Endothelial cell of umbilical vein (primary cell): ENCODE results near the gene SPRED2. TPM values are rescaled to one million over a fixed set of nuclear protein-coding genes. Genes with fewer than 3 reads are reported as not detected.

Source experiments
- BruUV-seq: library from RNA; stranded (reverse); fragments of 400-500 nt; replicated peaks from 2 replicates; lab custom pipeline; 2021; lab: Mats Ljungman, UMichigan
- CTCF ChIA-PET: fragments of 300-600, 350-600 bp; sonication (Branson Sonifier 250); formaldehyde crosslinking; loops from one replicate; lab custom pipeline; 2021; ENCODE audit warnings: antibody characterized with exemption, inconsistent platforms; lab: Charles Lee
- POLR2A ChIA-PET: fragments of 300-600, 350-600 bp; sonication (Branson Sonifier 250); formaldehyde crosslinking; loops from one replicate; lab custom pipeline; 2021; ENCODE audit warnings: antibody characterized with exemption, inconsistent platforms; lab: Charles Lee
- DNase-seq: peaks from one replicate; pipeline ENCODE4 v3.0.0-alpha.2; 2011; ENCODE audit warnings: low read depth, low spot score
- FAIRE-seq: peaks from 2 replicates; lab custom pipeline; 2011; peaks lifted over from hg19 to GRCh38; lab: Jason Lieb, UNC
- H2AFZ ChIP-seq: 2 replicates; pipeline ENCODE4 v1.6.0; 2012; ENCODE audit warnings: low read depth, low read length, control low read depth, inconsistent platforms
- H3K27ac ChIP-seq: 2 replicates; pipeline ENCODE4 v1.5.1; 2011; ENCODE audit warnings: low read depth, mild to moderate bottlenecking, control low read depth, low read length, moderate library complexity; ENCODE audit not compliant: insufficient read depth
- H3K27me3 ChIP-seq, 2 experiments: 2 replicates each; pipeline versions ENCODE4 v1.6.0 to v1.6.1; 2011; ENCODE audit warnings: low read length in 2 of 2, mixed read lengths in 1 of 2; ENCODE audit not compliant: control insufficient read depth in 2 of 2, insufficient read depth in 2 of 2
- H3K36me3 ChIP-seq, 2 experiments: 2 replicates in 1 of 2; 3 replicates in 1 of 2; pipeline ENCODE4 v1.5.1; 2011; ENCODE audit warnings: low read length in 2 of 2, mild to moderate bottlenecking in 1 of 2, moderate library complexity in 1 of 2; ENCODE audit not compliant: control insufficient read depth in 2 of 2, insufficient read depth in 2 of 2; ENCODE audit errors: extremely low read depth in 1 of 2
- H3K4me1 ChIP-seq: 3 replicates; pipeline ENCODE4 v1.5.1; 2011; ENCODE audit warnings: mild to moderate bottlenecking, low read length; ENCODE audit not compliant: control insufficient read depth, insufficient read depth; ENCODE audit errors: extremely low read depth
- H3K4me2 ChIP-seq: 2 replicates; pipeline ENCODE4 v1.6.1; 2011; ENCODE audit warnings: low read length, control low read depth, mixed read lengths; ENCODE audit not compliant: insufficient read depth
- H3K4me3 ChIP-seq, 3 experiments: fragments of 200-600 bp in 1 of 3; sonication (generic), shearing (Covaris generic) in 1 of 3; replicated peaks in 1 of 3; 2 replicates each; pipeline ENCODE4 v1.5.1; 2011 to 2016; ENCODE audit warnings: control low read depth in 3 of 3, low read length in 3 of 3, mild to moderate bottlenecking in 2 of 3, inconsistent platforms in 1 of 3, low read depth in 1 of 3, moderate library complexity in 1 of 3; ENCODE audit not compliant: insufficient read depth in 1 of 3
- H3K79me2 ChIP-seq: 2 replicates; pipeline ENCODE4 v1.6.0; 2012; ENCODE audit warnings: low read length, inconsistent platforms; ENCODE audit not compliant: control insufficient read depth, insufficient read depth
- H3K9ac ChIP-seq: replicated peaks from 2 replicates; pipeline ENCODE3; 2011; ENCODE audit warnings: low read length, control low read depth; ENCODE audit not compliant: insufficient read depth; ENCODE audit errors: extremely low read depth
- H3K9me1 ChIP-seq: replicated peaks from 3 replicates; pipeline ENCODE4 v1.6.0; 2011; ENCODE audit warnings: mild to moderate bottlenecking, low read length; ENCODE audit not compliant: control insufficient read depth, insufficient read depth; ENCODE audit errors: extremely low read depth
- H3K9me3 ChIP-seq: replicated peaks from 2 replicates; pipeline ENCODE4 v1.5.1; 2012; ENCODE audit warnings: low read length, inconsistent platforms; ENCODE audit not compliant: control insufficient read depth, insufficient read depth
- H4K20me1 ChIP-seq: replicated peaks from 2 replicates; pipeline ENCODE3; 2011; ENCODE audit warnings: mild to moderate bottlenecking, low read length; ENCODE audit not compliant: control insufficient read depth, insufficient read depth; ENCODE audit errors: extremely low read depth
- CTCF ChIP-seq, 2 donors: IDR thresholded peaks; 1 replicate in 1 of 2; 2 replicates in 1 of 2; pipeline ENCODE4 v1.5.1; 2011; ENCODE audit warnings: low read length in 2 of 2, mild to moderate bottlenecking in 2 of 2, moderate library complexity in 2 of 2, control low read depth in 1 of 2, inconsistent platforms in 1 of 2, low read depth in 1 of 2; ENCODE audit not compliant: insufficient read depth in 1 of 2; ENCODE audit errors: extremely low read depth in 1 of 2
- EZH2 ChIP-seq: IDR thresholded peaks from 2 replicates; pipeline ENCODE4 v1.6.1; 2012; ENCODE audit warnings: borderline replicate concordance, low read depth, mild to moderate bottlenecking, moderate library complexity, low read length, inconsistent platforms; ENCODE audit not compliant: severe bottlenecking
- FOS ChIP-seq: IDR thresholded peaks from 2 replicates; pipeline ENCODE4 v1.6.1; 2011; ENCODE audit warnings: mild to moderate bottlenecking, low read length, moderate library complexity, borderline replicate concordance; ENCODE audit not compliant: insufficient read depth
- GATA2 ChIP-seq: IDR thresholded peaks from 2 replicates; pipeline ENCODE4 v1.7.0; 2011; ENCODE audit warnings: low read depth, mild to moderate bottlenecking, moderate library complexity, mixed read lengths, low read length; ENCODE audit not compliant: insufficient read length, insufficient read depth
- JUN ChIP-seq: IDR thresholded peaks from 2 replicates; pipeline ENCODE4 v1.6.1; 2011; ENCODE audit warnings: borderline replicate concordance, low read depth; ENCODE audit not compliant: insufficient read length, insufficient read depth
- MAX ChIP-seq: IDR thresholded peaks from 2 replicates; pipeline ENCODE4 v1.6.1; 2011; ENCODE audit not compliant: insufficient read depth, insufficient read length
- MYC ChIP-seq: IDR thresholded peaks from one replicate; pipeline ENCODE4 v1.6.1; 2011; ENCODE audit warnings: mild to moderate bottlenecking, low read depth, low read length
- POLR2A ChIP-seq: IDR thresholded peaks from 2 replicates; pipeline ENCODE4 v1.6.1; 2012; ENCODE audit warnings: low read depth, mild to moderate bottlenecking, control low read depth, low read length
- POLR2AphosphoS5 ChIP-seq: IDR thresholded peaks from 2 replicates; pipeline ENCODE4 v1.6.1; 2012; ENCODE audit warnings: low read depth, mild to moderate bottlenecking, control low read depth, low read length, moderate library complexity; ENCODE audit not compliant: insufficient read depth
- dilution Hi-C: fragments of 300-500 bp; cut with MboI; formaldehyde crosslinking; loops from one replicate; pipeline ENCODE4 v1.15.0; 2019; ENCODE audit warnings: low sequenced_read_pairs; ENCODE audit not compliant: extremely low pct_ligation_motif_present
- intact Hi-C: fragments of 100-400 bp; cut with micrococcal nuclease; formaldehyde crosslinking; loops from one replicate; pipeline ENCODE4 v1.10.0; 2022
- polyA plus RNA-seq, 4 experiments: library from polyadenylated mRNA; depleted of rRNA in 3 of 4; stranded (reverse) in 3 of 4; unstranded in 1 of 4; fragments of >200 nt; gene quantifications; 2 replicates each; pipeline versions ENCODE4 v1.2.1 to v1.2.3, GENCODE V29; 2011 to 2012; ENCODE audit warnings: missing spikeins in 1 of 4
- total RNA-seq: library from RNA; stranded (reverse); gene quantifications from 2 replicates; pipeline ENCODE4 v1.2.3, GENCODE V29; 2021

The SPRED2 gene
- total and polyA plus RNA-seq, 2 donors (not counting 3 experiments of a cell fraction or from before 2014, with no cell fraction given) = 3.6 to 9.6 TPM

DNA sequence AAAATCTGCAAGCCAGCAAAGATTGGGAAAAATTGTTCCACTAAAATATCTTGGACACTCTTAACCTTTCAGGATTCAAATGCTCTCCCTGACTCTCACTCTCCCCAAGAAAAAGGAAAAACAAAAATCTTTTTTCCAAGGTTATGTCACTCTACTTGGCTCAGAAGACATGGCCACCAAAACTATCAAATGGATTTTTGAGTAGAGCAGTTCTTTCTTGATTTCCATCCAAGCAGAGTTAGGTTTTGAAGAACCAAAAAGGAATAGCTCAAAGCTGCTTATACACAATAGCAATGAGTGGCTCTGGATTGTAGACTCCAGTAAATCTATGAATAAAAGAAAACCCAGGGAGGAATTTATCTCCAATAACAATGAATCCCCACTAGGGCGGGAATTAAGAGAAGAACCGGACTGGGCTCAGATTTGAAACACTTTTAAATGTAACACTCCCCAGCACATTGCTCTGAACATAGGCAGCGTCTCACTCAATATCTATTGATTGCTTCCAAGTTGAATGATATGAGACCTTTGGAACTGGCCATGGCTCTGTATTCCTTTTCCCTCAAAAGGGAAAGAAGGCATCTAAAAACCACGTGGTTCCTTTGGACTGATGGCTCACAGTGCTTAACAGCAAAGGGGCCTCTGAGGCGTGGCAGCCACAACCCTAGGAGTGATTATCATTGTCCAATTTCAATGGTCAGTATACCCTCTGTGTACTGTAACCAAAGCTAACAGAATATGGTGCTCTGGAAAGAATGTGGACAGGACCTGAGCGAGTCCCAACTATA lies 68.3 kb downstream of the SPRED2 start:
- ChIA-PET POLR2A (no interaction called here), CTCF (no interaction called here)
- intact Hi-C loops = no loop called here
- Histone ChIP-seq H3K27ac (no peak overlapping the region), H3K4me1 (peaks cover 20% of the 10 kb centered on the region), H3K9me3 (no peaks in the 10 kb centered on the region), H3K36me3 (no peaks in the 10 kb centered on the region), H4K20me1 (peaks cover 2% of the 10 kb centered on the region), H3K9ac (no peak overlapping the region), H3K27me3 (peaks cover 0 to 1% of the 10 kb centered on the region in 2 experiments), H2AFZ (no peak overlapping the region), H3K4me3 (no peak overlapping the region), H3K9me1 (no peaks in the 10 kb centered on the region), H3K4me2 (no peak overlapping the region), H3K79me2 (no peaks in the 10 kb centered on the region)
- dilution Hi-C loops = no loop called here
- TF ChIP-seq POLR2A (no peak), EZH2 (no peak), FOS (no peak), POLR2AphosphoS5 (no peak), GATA2 (no peak), JUN (no peak), CTCF (IDR thresholded peaks at IDR 0.05; ENCODE audit: extremely low read depth in 1 of 2, insufficient read depth in 1 of 2, low read depth in 1 of 2, low read length in 2 of 2) (no peak), MYC (no peak), MAX (no peak)
- FAIRE-seq (no peak), DNase-seq (no peak)
- no TSS peak for BruUV-seq
